ENCODE measurements around the gene AMBRA1. TPM values are rescaled to one million over a fixed set of nuclear protein-coding genes. Genes with fewer than 3 reads are reported as not detected.

AMBRA1 gene
- total RNA-seq, 4 donors from 2014 or later, result 25.7 to 33.1 (median 30.2) TPM

GRCh38 chr11:46370253-46370652 lies 223.6 kb downstream of the AMBRA1 start:
- ATAC-seq, result no peak
- no peaks in the 10 kb centered on the region for H3K27me3 ChIP-seq
- no peak overlapping the region for H3K4me3 ChIP-seq
- H3K9me3 ChIP-seq, result no peaks in the 10 kb centered on the region
- WGBS, 2 donors (ENCODE audit: low coverage in 1 of 2), result no CpG with 5 or more reads among the region's 13 CpGs
- H3K4me1 ChIP-seq, result peaks cover 0 to 36% (median 9%) of the 10 kb centered on the region in 3 donors
- no peak for TF ChIP-seq CTCF (IDR thresholded peaks at IDR 0.05)
- no peak for TF ChIP-seq POLR2AphosphoS5 (IDR thresholded peaks at IDR 0.05)
- TF ChIP-seq POLR2A (IDR thresholded peaks at IDR 0.05), result no peak
- no peak for TF ChIP-seq EP300 (IDR thresholded peaks at IDR 0.05)
- H3K36me3 ChIP-seq, result peaks cover 0 to 74% of the 10 kb centered on the region in 2 donors
- no peak overlapping the region for H3K27ac ChIP-seq

- H3K4me3 ChIP-seq, result no peak overlapping the region
- peaks cover 0 to 67% of the 10 kb centered on the region in 2 donors for H3K36me3 ChIP-seq
- peak; percentile 51 for ATAC-seq
- TF ChIP-seq EP300 (IDR thresholded peaks at IDR 0.05) (no peak), CTCF (IDR thresholded peaks at IDR 0.05) (peak in 3 of 4 experiments; percentile 68 to 80 (median 72))
- peaks cover 0 to 41% (median 9%) of the 10 kb centered on the region in 3 donors for H3K4me1 ChIP-seq
- 40% methylated on average over 2 of the region's 25 CpGs; no CpG with 5 or more reads in 1 of the 2 donors for WGBS, 2 donors (ENCODE audit: low coverage in 1 of 2)
- H3K27me3 ChIP-seq, result no peaks in the 10 kb centered on the region
- no peak overlapping the region for H3K27ac ChIP-seq
- H3K9me3 ChIP-seq, result no peaks in the 10 kb centered on the region
These were observed 224.2 kb downstream of the AMBRA1 start for GRCh38 chr11:46369458-46370152.

- peaks cover 0 to 57% (median 16%) of the 10 kb centered on the region in 3 donors for H3K4me1 ChIP-seq
- 69% methylated on average over 10 of the region's 12 CpGs; no CpG with 5 or more reads in 1 of the 2 donors for WGBS, 2 donors (ENCODE audit: low coverage in 1 of 2)
- H3K27ac ChIP-seq, result peak overlapping the region in 1 of 4 donors; percentile 12
- no peaks in the 10 kb centered on the region for H3K9me3 ChIP-seq
- no peak for ATAC-seq
- no peak for TF ChIP-seq CTCF (IDR thresholded peaks at IDR 0.05)
- no peak for TF ChIP-seq POLR2A (IDR thresholded peaks at IDR 0.05)
- no peak for TF ChIP-seq EP300 (IDR thresholded peaks at IDR 0.05)
- TF ChIP-seq POLR2AphosphoS5 (IDR thresholded peaks at IDR 0.05), result no peak
- H3K36me3 ChIP-seq, result peaks cover 0 to 51% of the 10 kb centered on the region in 2 donors
- H3K4me3 ChIP-seq, result no peak overlapping the region
- H3K27me3 ChIP-seq, result no peaks in the 10 kb centered on the region
These were observed 225.9 kb downstream of the AMBRA1 start for GRCh38 chr11:46367916-46368267.

GRCh38 chr11:46367244-46367915 lies 226.4 kb downstream of the AMBRA1 start:
- peaks cover 0 to 62% (median 21%) of the 10 kb centered on the region in 3 donors for H3K4me1 ChIP-seq
- ATAC-seq, result peak; percentile 73
- H3K4me3 ChIP-seq, result peak overlapping the region in 1 of 2 donors; percentile 12
- peaks cover 0 to 46% of the 10 kb centered on the region in 2 donors for H3K36me3 ChIP-seq
- WGBS, 2 donors (ENCODE audit: low coverage in 1 of 2), result 5% methylated on average over 4 of the region's 32 CpGs; no CpG with 5 or more reads in 1 of the 2 donors
- no peaks in the 10 kb centered on the region for H3K9me3 ChIP-seq
- H3K27ac ChIP-seq, result peak overlapping the region in 2 of 4 donors; percentile 12 to 29
- TF ChIP-seq POLR2AphosphoS5 (IDR thresholded peaks at IDR 0.05) (no peak), EP300 (IDR thresholded peaks at IDR 0.05) (no peak), CTCF (IDR thresholded peaks at IDR 0.05) (peak in 3 of 4 experiments; percentile 89 to 98 (median 93)), POLR2A (IDR thresholded peaks at IDR 0.05) (no peak)
- H3K27me3 ChIP-seq, result no peaks in the 10 kb centered on the region
